Fibroblast of skin of back (primary cell): ENCODE data around the gene CRKL.
"Not testable (repeated sequence)": the region's sequence is repeated elsewhere in the genome, so short reads cannot be mapped to it uniquely, and the experiment has no call there.

ENCODE experiments used
- DNase-seq: peaks from one replicate; pipeline ENCODE4 v3.0.0-alpha.2; 2013

Gene CRKL

DNA sequence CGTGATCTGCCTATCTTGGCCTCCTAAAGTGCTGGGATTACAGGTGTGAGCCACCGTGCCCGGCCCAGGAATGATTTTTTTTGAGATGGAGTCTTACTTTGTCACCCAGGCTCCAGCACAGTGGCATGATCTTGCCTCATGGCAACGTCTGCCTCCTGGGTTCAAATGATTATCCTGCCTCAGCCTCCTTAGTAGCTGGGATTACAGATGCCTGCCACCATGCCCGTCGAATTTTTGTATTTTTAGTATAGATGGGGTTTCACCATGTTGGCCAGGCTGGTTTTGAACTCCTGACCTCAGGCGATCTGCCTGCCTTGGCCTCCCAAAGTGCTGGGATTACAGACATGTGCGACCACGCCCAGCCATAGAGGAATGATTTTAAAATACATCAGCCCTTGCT is 17.8 kb downstream of the CRKL start:
- DNase-seq, result not testable (repeated sequence)

DNA sequence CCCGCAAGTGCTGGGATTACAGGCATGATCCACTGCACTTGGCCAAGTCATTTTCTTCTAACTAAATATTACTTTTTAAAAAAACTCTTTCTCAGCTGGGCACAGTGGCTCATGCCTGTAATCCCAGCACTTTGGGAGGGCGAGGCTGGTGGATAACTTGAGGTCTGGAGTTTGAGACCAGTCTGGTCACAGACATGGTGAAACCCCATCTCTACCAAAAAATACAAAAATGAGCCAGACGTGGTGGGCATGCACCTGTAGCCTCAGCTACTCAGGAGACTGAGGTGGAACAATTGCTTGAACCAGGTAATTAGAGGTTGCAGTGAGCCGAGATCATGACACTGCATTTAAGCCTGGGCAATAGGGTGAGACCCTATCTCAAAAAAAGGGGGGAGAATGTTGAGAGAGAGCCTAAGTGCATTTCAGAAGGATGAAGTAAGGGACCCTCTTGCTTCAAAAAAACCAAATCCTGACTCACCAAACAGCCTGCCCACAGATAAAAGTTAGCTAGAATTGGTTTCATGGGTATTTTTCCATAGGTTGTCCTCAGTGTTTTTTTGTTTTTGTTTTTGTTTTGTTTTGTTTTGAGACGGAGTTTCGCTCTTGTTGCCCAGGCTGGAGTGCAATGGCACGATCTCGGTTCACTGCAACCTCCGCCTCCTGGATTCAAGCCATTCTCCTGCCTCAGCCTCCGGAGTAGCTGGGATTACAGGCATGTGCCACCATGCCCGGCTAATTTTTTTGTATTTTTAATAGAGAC is 18.8 kb downstream of the CRKL start:
- DNase-seq, result not testable (repeated sequence)

DNA sequence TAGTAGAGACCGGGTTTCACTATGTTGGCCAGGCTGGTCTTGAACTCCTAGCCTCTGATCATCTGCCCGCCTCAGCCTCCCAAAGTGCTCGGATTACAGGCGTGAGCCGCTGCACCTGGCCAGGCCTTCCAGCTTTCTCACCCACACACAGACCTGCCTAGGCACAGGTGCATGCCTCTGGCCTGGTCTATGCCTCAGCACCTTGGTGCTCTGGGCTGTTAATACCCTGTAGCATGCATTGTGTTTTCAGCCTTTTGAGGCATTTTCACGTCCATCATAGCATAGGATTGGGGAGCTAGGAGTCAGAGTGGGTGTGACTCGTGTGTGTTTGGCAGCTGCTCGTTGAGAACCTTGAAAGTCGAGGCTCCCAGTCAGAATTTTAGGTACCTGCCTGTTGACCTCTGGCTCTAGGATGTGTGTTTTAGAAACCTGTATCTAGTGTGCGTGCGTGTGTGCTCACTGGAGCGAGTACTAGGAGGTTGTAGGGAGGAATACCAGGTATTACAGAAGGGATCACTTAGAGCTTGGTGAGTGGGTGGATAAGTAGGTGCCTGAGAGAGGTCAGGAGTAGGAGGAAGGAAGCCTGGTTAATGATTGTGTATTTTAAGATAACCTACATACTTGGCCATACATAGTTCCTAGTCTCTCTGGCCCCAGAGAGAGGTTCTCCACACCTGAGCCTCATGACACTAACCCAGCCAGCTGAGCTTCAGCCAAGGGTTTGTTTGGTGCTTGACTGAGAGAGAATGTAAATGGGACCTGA is 20.0 kb downstream of the CRKL start:
- DNase-seq, result no peak

DNA sequence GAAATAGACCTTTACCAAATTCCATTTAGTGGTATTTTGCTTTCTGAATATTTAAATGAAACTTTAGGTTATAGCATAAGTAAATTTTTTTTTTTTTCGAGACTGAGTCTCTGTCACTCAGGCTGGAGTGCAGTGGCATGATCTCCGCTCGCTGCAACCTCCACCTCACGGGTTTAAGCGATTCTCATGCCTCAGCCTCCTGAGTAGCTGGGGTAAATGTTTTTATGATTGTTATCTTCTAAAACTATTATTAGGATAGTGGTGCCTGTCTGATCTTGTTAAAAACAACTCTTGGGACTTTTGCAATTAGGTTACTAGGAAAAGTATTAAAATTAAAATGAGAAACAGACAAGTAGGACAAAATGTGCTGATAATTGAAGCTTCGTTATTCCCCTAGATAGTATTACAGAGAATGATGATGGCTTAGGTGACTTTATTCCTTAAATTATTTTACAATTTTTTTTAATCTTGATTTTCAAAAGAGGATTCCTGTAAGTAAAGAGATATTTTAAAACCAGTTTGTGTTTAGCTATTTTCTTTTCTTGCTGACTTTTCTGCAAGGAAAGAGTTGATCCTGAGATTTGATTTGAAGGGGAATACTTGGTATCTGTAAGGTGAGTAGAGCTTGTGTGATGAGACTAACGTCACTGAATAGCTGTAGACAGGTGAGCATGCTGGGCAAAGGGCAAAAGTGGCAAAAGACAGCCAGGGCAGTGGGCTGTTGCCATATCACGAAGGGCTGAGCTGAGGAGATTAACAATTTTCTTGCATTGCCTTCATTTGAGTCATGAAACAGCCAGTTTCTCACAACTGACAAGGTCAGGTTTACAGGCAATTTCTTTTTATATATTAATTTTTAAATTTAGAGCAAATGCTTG is 20.8 kb downstream of the CRKL start:
- DNase-seq, result no peak

DNA sequence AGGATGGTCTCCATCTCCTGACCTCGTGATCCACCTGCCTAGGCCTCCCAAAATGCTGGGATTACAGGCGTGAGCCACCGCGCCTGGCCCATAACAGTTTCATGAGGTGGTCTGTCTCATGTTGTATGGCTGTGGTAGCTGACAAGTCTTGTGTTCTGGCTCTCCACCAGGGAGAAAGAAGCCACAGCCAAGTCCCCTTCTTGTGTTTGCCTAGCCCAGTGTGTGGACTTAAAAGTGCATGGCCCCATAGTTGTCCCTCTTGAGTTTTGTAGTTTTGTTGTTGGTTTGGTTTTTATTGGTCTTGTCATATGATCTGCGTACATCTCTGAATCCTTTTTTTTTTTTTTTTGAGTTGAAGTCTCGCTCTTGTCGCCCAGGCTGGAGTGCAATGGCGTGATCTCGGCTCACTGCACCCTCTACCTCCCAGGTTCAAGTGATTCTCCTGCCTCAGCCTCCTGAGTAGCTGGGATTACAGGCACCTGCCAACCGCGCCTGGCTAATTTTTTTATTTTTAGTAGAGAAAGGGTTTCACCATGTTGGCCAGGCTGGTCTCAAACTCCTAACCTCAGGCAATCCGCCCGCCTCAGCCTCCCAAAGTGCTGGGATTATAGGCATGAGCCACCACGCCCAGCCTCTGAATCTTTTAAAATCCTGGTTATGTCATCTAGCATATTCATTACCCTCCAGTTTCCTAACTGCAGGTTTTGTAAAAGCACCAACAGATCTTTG is 22.4 kb downstream of the CRKL start:
- DNase-seq, result not testable (repeated sequence)

DNA sequence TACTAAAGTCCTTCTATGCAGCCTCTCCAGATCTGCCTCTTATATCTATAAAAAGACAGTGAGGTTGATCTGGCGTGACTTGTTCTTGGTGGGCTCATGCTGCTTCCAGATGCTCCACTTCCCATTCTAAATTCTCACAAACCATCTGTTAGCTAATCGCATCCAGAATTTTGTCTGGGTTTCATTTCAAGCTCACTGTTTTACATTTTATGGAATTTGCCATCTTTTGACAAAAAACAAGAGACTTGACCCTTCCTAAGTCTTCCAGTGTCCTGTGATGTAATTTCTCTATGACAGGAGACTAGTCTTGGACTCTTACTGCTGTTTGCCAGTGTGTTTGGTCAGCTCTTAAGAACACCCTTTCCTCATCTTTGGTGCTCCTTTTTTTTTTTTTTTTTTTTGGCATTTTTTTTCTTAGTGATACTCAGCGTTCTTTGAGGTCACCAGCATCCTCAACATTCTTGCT is 23.0 kb downstream of the CRKL start:
- no peak for DNase-seq

DNA sequence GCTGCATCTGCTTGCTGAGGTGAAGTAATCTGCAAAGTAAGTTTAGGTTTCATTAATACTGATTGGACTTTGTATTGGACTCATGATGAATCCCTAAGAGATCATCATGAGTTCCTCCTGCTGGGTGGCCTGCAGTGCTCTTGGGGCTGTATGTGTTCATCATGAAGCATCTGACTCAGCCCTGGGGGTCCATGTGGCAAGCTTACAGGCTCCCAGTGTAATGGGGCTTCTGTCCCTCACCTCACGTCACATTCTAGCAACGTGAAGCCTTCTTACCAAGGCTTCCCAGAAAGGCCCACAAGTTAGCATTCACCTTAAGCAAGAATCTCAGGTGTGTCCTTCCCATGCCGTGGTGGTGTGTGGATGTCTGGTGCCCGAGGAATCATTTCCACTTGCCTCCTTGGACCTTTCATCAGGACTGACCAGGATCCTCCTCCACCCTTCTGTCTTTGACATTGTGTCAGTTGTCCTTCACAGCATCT is 23.7 kb downstream of the CRKL start:
- DNase-seq, result no peak

DNA sequence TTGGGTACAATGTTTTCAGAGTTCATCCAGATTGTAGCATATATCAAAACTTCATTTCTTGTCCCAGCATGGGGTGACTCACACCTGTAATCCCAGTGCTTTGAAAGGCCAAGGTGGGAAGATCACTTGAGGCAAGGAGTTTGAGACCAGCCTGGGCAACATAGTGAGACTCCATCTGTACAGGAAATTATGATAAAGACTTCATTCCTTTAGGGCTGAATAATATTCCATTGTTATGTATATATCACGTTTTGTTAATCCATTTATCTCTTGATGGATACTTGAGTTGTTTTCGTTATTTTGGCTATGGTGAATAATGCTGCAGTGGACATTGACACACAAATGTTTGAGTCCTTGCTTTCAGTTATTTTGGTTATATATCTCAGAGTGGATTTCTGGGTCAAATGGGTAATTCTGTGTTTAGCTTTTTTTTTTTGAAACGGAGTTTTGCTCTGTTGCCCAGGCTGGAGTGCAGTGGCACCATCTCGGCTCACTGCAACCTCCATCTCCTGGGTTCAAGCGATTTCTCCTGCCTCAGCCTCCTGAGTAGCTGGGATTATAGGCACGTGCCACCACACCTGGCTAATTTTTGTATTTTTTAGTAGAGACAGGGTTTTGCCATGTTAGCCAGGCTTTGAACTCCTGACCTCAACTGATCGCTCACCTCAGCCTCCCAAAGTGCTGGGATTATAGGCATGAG is 25.1 kb downstream of the CRKL start:
- DNase-seq, result not testable (repeated sequence)

DNA sequence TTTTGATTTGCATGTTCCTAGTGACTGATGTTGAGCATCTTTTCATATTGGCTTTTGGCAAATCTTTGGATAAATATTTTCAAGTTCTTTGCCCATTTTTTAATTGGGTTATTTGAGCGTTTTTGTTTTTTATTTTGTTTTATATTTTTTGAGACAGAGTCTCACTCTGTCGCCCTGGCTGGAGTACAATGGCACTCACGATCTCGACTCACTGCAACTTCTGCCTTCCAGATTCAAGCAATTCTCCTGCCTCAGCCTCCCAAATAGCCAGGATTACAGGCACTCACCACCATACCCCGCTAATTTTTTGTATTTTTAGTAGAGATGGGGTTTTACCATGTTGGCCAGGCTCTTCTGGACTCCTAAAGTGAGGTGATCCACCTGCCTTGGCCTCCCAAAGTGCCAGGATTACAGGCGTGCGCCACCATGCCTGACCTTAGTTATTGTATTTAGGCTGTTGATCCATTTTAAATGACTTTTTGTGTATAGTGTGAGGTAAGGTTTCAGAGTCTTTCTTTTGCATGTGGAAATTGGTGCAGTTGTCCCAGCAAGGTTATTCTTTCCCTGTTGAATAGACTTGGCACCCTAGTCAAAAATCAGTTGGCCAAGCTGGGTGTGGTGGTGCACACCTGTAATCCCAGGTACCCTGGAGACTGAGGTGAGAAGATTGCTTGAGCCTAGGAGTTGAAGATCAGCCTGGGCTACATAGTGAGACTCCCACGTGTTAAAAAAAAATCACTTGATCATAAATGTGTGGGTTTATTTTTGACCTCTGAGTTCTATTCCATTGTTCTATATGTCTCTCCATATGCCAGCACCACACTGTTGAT is 26.1 kb downstream of the CRKL start:
- no peak for DNase-seq

DNA sequence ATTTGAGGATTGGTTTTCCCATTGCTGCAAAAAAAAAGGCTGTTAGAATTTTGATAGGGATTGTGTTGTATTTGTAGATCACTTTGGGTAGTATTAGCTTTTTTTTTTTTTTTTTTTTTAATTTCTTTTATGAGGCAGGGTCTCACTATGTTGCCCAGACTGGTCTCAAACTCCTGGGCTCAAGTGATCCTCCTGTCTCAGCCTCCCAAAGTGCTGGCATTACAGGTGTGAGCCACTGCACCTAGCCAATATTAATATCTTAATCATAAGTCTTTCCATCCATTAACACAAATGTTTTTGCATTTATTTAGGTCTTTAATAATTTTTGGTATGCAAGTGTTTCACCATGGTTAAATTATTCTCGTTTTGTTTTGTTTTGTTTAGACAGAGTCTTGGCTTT is 26.8 kb downstream of the CRKL start:
- DNase-seq, result no peak

DNA sequence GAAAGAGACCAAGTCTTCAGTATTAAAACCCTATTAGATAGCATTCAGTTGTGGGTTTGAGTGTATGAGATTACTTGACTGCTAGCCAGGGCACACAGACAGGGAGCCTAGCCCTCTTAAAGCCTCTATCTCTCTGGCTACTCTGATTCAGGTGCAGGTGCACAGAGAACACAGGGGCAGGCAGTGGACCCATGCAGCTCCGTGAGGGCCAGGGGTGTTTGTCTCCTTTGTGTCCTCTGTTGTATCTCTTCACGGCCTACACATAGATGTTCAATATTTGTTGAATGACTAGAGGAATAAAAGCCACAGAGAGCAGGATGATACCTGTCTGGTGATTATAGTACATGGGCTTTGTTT is 28.3 kb downstream of the CRKL start:
- no peak for DNase-seq

DNA sequence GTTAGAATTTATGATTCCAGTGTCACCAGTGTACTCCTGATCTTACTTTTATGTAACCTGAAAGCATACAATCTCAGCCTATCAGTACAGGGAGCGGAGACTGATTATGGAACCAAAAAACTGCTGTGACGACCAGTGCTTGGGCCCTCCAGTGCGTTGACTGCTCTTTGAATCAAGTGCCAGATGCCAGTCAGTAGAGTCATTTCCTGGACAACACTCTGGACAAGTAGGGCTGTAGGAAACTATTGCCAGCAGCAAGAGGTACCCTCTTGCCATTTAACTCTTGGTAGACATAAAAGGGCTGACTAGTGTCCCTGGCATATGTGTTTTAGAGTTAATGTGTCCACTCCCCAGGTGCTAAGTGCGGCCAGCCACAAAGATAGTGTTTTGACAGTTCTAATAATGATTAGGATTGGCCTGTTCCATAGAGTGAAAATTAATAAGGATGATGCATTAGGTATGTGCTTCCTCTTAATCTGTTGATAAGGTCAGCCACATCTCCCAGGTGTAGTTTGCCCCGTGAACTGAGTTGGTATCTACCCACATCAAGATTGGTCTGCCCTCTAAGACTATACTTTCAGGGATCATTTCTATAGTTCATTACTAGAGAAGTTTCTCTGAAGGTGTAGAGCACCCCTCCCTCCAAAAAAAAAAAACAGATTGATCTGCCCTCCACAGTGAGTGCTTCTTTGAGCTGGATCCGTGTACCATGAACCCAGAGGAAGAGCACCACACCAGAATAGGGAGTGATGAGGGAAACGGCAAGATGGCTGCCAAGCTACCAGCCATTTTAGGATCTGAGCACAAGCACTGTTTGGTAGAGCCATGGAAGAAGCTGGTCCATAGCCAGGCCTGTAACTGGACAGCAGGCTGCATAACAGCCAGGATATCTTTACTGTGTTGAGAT is 29.1 kb downstream of the CRKL start:
- peak; percentile 60 for DNase-seq

DNA sequence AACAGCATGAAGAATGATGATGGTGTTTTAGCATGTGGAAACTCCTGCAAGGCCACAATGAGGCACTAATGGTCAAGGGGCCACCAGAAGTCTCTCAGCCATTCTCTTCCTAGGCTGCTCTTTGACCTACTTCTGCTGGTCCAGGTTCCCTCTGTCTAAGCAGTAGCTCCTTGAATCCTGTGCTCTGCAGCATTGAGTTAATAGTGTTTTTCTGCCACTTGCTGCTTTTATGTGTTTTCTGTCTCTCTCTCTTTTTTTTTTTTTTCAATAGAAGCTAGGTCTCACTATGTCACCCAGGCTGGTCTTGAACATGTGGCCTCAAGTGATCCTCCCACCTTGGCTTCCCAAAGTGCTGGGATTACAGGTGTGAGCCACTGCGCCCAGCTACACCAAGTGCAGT is 29.8 kb downstream of the CRKL start:
- DNase-seq, result no peak

DNA sequence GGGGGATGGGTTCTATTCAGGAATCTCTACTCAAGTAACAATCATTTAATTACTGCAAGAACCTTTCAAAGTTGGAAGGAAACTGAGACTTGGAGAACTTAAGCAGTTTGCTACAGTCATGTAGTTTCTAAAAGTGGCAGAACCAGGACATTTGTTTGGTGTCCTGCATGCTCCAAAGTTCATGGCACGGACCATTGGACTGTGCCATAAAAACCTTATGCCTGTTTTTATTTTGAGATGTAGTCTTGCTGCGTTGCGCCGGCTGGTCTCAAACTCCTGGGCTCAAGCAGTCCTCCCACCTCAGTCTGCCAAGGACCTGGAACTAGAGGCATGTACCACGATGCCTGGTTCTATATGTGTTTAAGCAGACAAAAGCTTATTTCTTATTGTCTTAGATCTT is 31.2 kb downstream of the CRKL start:
- no peak for DNase-seq

DNA sequence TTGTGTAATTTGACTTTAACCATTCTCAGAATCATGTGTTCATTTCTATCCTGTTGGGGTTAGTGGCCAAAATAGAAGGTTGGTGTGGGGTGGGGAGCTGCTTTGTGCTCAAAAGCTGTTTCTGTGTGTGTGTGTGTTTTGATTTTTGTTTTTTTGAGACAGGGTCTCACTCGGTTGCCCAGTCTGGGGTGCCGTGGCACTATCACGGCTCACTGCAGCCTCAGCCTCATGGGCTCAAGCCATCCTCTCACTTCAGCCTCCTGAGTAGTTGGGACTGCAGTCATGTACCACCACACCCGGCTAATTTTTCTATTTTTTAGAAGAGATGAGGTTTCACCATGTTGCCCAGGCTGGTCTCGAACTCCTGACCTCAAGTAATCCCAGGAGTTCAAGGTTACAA is 31.8 kb downstream of the CRKL start:
- DNase-seq, result no peak

DNA sequence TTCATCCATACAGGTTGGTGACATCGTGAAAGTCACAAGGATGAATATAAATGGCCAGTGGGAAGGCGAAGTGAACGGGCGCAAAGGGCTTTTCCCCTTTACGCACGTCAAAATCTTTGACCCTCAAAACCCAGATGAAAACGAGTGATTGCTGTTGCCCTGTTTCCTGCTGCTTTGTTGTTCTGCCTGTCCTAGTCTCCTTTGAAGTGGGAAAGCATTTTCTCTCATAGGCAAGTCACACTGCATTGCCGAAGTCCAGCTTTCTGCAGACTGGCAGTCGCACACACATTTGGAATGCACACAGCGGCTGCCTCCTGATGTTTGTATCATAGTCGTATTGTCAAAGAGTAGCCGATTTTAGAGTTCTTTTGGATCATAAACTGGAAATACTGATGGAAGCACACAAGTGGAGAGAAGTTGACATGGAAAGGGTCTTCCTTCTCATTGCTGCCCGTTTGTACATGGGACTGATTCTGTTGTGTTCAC is 32.5 kb downstream of the CRKL start:
- DNase-seq, result no peak

DNA sequence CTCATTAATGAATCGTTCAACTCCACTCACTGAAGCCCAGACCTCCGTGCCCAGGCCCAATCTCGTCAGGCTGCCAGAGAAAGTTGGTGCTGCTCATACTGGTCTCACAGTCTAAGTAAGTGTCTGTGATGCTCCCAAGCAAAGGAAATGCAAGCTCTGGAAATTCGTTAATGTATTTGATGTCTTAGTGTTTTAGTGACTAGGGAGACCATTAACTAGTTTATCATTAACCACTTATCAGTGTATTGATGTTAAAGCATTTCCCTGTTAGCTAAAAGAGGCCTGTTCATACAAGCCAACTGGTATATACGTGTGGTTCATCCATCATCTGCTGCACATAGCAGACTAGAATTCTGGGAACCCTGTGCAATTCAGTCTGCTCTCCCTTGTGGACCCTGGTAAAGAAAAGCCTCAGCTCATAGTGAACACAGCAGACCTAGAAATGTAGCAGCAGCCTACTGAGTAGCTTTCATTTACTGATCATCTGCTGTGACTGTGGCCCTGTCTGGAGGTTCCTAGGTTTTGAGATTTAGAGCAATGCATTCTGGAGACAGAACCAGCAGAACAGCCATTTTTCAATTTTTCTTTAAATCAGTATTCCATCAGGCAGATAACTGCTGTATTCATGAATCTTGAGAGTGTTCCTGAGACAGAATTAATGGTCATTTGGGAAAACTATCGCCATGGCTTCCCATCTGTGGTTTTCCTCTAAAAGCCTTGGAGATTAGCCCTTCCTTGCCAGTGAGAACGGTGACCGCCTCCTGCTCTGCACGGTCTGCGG is 34.1 kb downstream of the CRKL start:
- DNase-seq, result no peak

DNA sequence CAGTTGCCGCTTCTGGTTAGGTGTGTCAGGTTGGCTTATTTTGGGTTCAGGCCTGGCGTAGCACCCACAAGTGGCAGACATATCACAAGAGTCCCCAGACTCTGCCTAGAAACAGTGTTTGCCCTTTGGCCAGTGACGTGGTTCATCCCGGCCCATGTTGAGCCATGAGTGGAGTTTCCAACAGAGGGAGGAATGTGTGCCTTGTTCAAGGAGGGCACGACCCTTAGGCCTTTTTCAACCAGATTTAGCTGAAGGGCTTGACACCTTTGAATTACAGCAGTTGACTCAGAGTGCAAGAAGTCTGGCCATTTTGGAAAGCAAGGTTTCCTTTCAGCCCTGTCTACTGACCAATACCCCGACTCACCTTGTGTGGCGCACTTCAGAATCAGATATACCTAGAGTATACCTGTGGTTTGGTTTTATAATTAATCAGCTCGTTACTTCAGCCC is 34.7 kb downstream of the CRKL start:
- no peak for DNase-seq
